ENCODE results near the gene NCAPG2.

Gene NCAPG2, protein sequence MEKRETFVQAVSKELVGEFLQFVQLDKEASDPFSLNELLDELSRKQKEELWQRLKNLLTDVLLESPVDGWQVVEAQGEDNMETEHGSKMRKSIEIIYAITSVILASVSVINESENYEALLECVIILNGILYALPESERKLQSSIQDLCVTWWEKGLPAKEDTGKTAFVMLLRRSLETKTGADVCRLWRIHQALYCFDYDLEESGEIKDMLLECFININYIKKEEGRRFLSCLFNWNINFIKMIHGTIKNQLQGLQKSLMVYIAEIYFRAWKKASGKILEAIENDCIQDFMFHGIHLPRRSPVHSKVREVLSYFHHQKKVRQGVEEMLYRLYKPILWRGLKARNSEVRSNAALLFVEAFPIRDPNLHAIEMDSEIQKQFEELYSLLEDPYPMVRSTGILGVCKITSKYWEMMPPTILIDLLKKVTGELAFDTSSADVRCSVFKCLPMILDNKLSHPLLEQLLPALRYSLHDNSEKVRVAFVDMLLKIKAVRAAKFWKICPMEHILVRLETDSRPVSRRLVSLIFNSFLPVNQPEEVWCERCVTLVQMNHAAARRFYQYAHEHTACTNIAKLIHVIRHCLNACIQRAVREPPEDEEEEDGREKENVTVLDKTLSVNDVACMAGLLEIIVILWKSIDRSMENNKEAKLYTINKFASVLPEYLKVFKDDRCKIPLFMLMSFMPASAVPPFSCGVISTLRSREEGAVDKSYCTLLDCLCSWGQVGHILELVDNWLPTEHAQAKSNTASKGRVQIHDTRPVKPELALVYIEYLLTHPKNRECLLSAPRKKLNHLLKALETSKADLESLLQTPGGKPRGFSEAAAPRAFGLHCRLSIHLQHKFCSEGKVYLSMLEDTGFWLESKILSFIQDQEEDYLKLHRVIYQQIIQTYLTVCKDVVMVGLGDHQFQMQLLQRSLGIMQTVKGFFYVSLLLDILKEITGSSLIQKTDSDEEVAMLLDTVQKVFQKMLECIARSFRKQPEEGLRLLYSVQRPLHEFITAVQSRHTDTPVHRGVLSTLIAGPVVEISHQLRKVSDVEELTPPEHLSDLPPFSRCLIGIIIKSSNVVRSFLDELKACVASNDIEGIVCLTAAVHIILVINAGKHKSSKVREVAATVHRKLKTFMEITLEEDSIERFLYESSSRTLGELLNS

GRCh38 chr7:158704524-158705233, at the start of gene NCAPG2:
TSS of gene NCAPG2 (minus strand) at chr7:158704804. CDS start at chr7:158701899, 2,905 bp downstream.
- peak; percentile 98 for DNase-seq (ENCODE audit: low read depth)
- TF ChIP-seq, protein P1, sequence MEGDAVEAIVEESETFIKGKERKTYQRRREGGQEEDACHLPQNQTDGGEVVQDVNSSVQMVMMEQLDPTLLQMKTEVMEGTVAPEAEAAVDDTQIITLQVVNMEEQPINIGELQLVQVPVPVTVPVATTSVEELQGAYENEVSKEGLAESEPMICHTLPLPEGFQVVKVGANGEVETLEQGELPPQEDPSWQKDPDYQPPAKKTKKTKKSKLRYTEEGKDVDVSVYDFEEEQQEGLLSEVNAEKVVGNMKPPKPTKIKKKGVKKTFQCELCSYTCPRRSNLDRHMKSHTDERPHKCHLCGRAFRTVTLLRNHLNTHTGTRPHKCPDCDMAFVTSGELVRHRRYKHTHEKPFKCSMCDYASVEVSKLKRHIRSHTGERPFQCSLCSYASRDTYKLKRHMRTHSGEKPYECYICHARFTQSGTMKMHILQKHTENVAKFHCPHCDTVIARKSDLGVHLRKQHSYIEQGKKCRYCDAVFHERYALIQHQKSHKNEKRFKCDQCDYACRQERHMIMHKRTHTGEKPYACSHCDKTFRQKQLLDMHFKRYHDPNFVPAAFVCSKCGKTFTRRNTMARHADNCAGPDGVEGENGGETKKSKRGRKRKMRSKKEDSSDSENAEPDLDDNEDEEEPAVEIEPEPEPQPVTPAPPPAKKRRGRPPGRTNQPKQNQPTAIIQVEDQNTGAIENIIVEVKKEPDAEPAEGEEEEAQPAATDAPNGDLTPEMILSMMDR (conservative IDR thresholded peaks at IDR 0.05; ENCODE audit: low read length) = no peak; the same call in 1 of the 2 replicates
- peak within 1 kb of the TSS; percentile 95 for H3K4me3 ChIP-seq (ENCODE audit: low read length)

DNA sequence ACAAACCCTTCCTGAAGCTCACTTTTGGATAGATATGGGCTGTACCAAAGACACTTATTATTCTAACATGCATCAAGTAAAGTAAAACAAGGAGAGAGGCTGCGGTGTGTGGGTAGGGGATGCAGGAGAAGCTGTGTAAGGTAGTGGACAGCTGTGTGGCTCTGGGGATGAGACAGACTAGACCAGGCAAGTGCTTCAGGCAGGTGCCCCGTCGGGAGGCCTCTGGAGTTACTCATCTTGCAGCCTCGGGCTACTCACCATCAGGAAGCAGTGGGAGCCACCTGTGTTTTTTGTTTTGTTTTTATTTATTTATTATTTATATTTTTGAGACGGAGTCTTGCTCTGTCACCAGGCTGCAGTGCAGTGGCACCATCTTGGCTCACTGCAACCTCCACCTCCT, 49.3 kb upstream of the NCAPG2 start:
- no peak overlapping the region for H3K4me3 ChIP-seq (ENCODE audit: low read length)
- no peak for DNase-seq (ENCODE audit: low read depth)
- TF ChIP-seq, protein P1 (conservative IDR thresholded peaks at IDR 0.05; ENCODE audit: low read length) = no peak

GRCh38 chr7:158751751-158752150, 47.1 kb upstream of the NCAPG2 start:
- TF ChIP-seq, protein P1 (conservative IDR thresholded peaks at IDR 0.05; ENCODE audit: low read length) = no peak
- no peak overlapping the region for H3K4me3 ChIP-seq (ENCODE audit: low read length)
- no peak for DNase-seq (ENCODE audit: low read depth)

- DNase-seq (ENCODE audit: low read depth) = no peak
- TF ChIP-seq, protein P1 (conservative IDR thresholded peaks at IDR 0.05; ENCODE audit: low read length) = no peak
- H3K4me3 ChIP-seq (ENCODE audit: low read length) = no peak overlapping the region
These were observed 46.6 kb upstream of the NCAPG2 start for GRCh38 chr7:158751199-158751598.

DNA sequence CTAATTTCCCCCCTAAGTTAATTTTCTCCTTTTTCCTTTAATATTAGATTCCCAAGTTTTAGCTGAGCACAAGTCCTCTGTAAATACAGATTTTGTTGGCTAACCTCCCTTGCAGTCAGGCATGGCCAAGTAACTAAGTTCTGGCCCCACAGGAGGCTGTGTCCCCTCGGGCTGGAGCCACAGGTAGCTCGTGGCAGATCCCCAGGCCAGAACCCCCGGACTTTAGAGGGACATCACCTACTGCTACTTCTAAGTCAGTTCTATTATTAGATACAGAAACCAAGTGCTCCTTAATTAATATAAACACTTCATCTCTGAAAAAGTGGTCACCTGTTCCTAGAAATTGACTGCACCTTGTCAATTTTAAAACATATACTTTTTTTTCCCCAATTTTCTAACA, 46.1 kb upstream of the NCAPG2 start:
- DNase-seq (ENCODE audit: low read depth) = no peak
- no peak overlapping the region for H3K4me3 ChIP-seq (ENCODE audit: low read length)
- TF ChIP-seq, protein P1 (conservative IDR thresholded peaks at IDR 0.05; ENCODE audit: low read length) = no peak

- DNase-seq (ENCODE audit: low read depth) = no peak
- TF ChIP-seq, protein P1 (conservative IDR thresholded peaks at IDR 0.05; ENCODE audit: low read length) = no peak
- H3K4me3 ChIP-seq (ENCODE audit: low read length) = no peak overlapping the region
These were observed 44.8 kb upstream of the NCAPG2 start for GRCh38 chr7:158749396-158749795.
